ENCODE data around the gene DBP. TPM values are rescaled to one million over a fixed set of nuclear protein-coding genes. Genes with fewer than 3 reads are reported as not detected.
A peak's percentile ranks its signal among the peaks of the same experiment; 100 is the strongest.
"Not testable (repeated sequence)": the region's sequence is repeated elsewhere in the genome, so short reads cannot be mapped to it uniquely, and the experiment has no call there.

The DBP gene
- polyA plus RNA-seq, 3 donors = 12.8 to 22.3 (median 17.5) TPM

GRCh38 chr19:48632692-48633147 lies 4.5 kb downstream of the DBP start:
- Mint-ChIP-seq H3K27me3 (ENCODE audit: low read depth in 3 of 3) (peaks cover 0 to 1% (median 1%) of the 10 kb centered on the region in 3 donors), H3K4me1 (peaks cover 57% of the 10 kb centered on the region), H3K36me3 (peaks cover 21 to 32% of the 10 kb centered on the region in 2 donors), H3K27ac (peak overlapping the region in 5 of 7 donors; percentile 81 to 95 (median 86)), H3K4me3 (no peak overlapping the region), H3K9me3 (peaks cover 0 to 3% (median 0%) of the 10 kb centered on the region in 7 donors)
- H3K9ac ChIP-seq (ENCODE audit: insufficient read depth, low read length, poor library complexity, severe bottlenecking) = no peak overlapping the region
- H3K4me2 ChIP-seq (replicated peaks; ENCODE audit: extremely low read depth, low read length, poor library complexity, severe bottlenecking) = no peak overlapping the region
- TF ChIP-seq, protein P1, sequence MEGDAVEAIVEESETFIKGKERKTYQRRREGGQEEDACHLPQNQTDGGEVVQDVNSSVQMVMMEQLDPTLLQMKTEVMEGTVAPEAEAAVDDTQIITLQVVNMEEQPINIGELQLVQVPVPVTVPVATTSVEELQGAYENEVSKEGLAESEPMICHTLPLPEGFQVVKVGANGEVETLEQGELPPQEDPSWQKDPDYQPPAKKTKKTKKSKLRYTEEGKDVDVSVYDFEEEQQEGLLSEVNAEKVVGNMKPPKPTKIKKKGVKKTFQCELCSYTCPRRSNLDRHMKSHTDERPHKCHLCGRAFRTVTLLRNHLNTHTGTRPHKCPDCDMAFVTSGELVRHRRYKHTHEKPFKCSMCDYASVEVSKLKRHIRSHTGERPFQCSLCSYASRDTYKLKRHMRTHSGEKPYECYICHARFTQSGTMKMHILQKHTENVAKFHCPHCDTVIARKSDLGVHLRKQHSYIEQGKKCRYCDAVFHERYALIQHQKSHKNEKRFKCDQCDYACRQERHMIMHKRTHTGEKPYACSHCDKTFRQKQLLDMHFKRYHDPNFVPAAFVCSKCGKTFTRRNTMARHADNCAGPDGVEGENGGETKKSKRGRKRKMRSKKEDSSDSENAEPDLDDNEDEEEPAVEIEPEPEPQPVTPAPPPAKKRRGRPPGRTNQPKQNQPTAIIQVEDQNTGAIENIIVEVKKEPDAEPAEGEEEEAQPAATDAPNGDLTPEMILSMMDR (IDR thresholded peaks at IDR 0.05) = no peak
- peaks cover 35% of the 10 kb centered on the region for H4K20me1 ChIP-seq (ENCODE audit: insufficient read depth, low read length)
- H3K79me2 ChIP-seq (ENCODE audit: insufficient read depth, low read length) = peaks cover 37% of the 10 kb centered on the region
- intact Hi-C loops (cut with micrococcal nuclease) = loop anchor here in 1 of 2 donors (10.0 kb wide), 2 partner anchors 308 to 332 kb away; partner anchors contain the start of genes EMP3 and FTL
- peaks cover 74 to 98% of the 10 kb centered on the region in 2 donors for H3K4me1 ChIP-seq (ENCODE audit: control insufficient read depth in 1 of 2, insufficient read depth in 2 of 2, low read length in 2 of 2)
- peak overlapping the region; percentile 35 to 96 for H3K27ac ChIP-seq (ENCODE audit: low read depth in 1 of 2, low read length in 2 of 2)
- DNase-seq = peak in 2 of 3 donors; percentile 45 to 56
- H3K9me3 ChIP-seq (replicated peaks in 1 of 2; ENCODE audit: control insufficient read depth in 1 of 2, insufficient read depth in 1 of 2, low read length in 2 of 2) = no peaks in the 10 kb centered on the region
- H2AFZ ChIP-seq (ENCODE audit: insufficient read depth, low read depth, low read length, poor library complexity, severe bottlenecking) = no peak overlapping the region
- H3K27me3 ChIP-seq (ENCODE audit: control insufficient read depth in 2 of 2, insufficient read depth in 2 of 2, low read length in 2 of 2) = no peaks in the 10 kb centered on the region
- no peak overlapping the region for H3K4me3 ChIP-seq (replicated peaks in 1 of 3; ENCODE audit: low read depth in 2 of 3, low read length in 3 of 3)
- H3K36me3 ChIP-seq (replicated peaks in 1 of 2; ENCODE audit: control insufficient read depth in 1 of 2, insufficient read depth in 2 of 2, low read length in 2 of 2) = peaks cover 21 to 35% of the 10 kb centered on the region in 2 donors

DNA sequence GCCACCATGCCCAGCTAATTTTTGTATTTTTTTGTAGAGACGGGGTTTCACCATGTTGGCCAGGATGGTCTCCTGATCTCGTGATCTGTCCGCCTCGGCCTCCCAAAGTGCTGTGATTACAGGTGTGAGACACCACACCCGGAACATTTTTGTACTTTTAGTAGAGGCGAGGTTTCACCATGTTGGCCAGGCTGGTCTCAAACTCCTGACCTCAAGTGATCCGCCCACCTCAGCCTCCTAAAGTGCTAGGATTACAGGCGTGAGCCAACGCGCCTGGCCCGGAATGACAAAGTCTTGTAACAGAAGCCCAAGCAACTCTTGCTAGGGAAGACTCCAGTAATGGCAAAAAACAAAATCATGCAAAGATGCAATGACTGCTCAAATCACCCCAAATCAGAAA lies 4.9 kb downstream of the DBP start:
- not testable (repeated sequence) for H3K9me3 Mint-ChIP-seq; H3K27me3 Mint-ChIP-seq (ENCODE audit: low read depth in 3 of 3); H3K4me3 Mint-ChIP-seq; H3K9me3 ChIP-seq (replicated peaks in 1 of 2; ENCODE audit: control insufficient read depth in 1 of 2, insufficient read depth in 1 of 2, low read length in 2 of 2); H2AFZ ChIP-seq (ENCODE audit: insufficient read depth, low read depth, low read length, poor library complexity, severe bottlenecking); DNase-seq; H3K4me2 ChIP-seq (replicated peaks; ENCODE audit: extremely low read depth, low read length, poor library complexity, severe bottlenecking); H3K9ac ChIP-seq (ENCODE audit: insufficient read depth, low read length, poor library complexity, severe bottlenecking); H3K4me3 ChIP-seq (replicated peaks in 1 of 3; ENCODE audit: low read depth in 2 of 3, low read length in 3 of 3); H3K27me3 ChIP-seq (ENCODE audit: control insufficient read depth in 2 of 2, insufficient read depth in 2 of 2, low read length in 2 of 2)
- Histone ChIP-seq H3K36me3 (replicated peaks in 1 of 2; ENCODE audit: control insufficient read depth in 1 of 2, insufficient read depth in 2 of 2, low read length in 2 of 2) (peaks cover 21 to 39% of the 10 kb centered on the region in 2 donors), H3K79me2 (ENCODE audit: insufficient read depth, low read length) (peaks cover 37% of the 10 kb centered on the region), H4K20me1 (ENCODE audit: insufficient read depth, low read length) (peaks cover 35% of the 10 kb centered on the region), H3K27ac (ENCODE audit: low read depth in 1 of 2, low read length in 2 of 2) (peak overlapping the region in 1 of 2 donors; percentile 96), H3K4me1 (ENCODE audit: control insufficient read depth in 1 of 2, insufficient read depth in 2 of 2, low read length in 2 of 2) (peaks cover 74 to 94% of the 10 kb centered on the region in 2 donors)
- H3K27ac Mint-ChIP-seq = peak overlapping the region in 3 of 7 donors; percentile 1 to 88 (median 85)
- intact Hi-C loops (cut with micrococcal nuclease) = loop anchor here in 1 of 2 donors (10.0 kb wide), 2 partner anchors 307 to 333 kb away; partner anchors contain the start of genes EMP3 and FTL
- peaks cover 21 to 36% of the 10 kb centered on the region in 2 donors for H3K36me3 Mint-ChIP-seq
- H3K4me1 Mint-ChIP-seq = peaks cover 57% of the 10 kb centered on the region
- 89% methylated on average over 9 of the region's 11 CpGs for WGBS (ENCODE audit: insufficient coverage)

All from CD14-positive monocyte (primary cell).